HepG2 (cell line): ENCODE results near the gene CD6. TPM values are rescaled to one million over a fixed set of nuclear protein-coding genes. Genes with fewer than 3 reads are reported as not detected.

Source experiments
- EHMT2 ChIP-seq: fragments of 200-600 bp; sonication (generic); IDR thresholded peaks from 2 replicates; pipeline ENCODE4 v1.7.0; 2017; ENCODE audit warnings: antibody characterized with exemption, low read depth, low read length, borderline replicate concordance
- ELF4 ChIP-seq: sonication (generic); formaldehyde crosslinking; IDR thresholded peaks from 2 replicates; pipeline ENCODE4 v1.5.0; 2020; ENCODE audit warnings: missing genetic modification reagents, mild to moderate bottlenecking, moderate library complexity, borderline replicate concordance
- FOXA3 ChIP-seq: IDR thresholded peaks from 2 replicates; pipeline ENCODE4 v1.6.1; 2016; ENCODE audit warnings: missing genetic modification reagents, missing compliant biosample characterization
- GFI1 ChIP-seq: sonication (generic); formaldehyde crosslinking; IDR thresholded peaks from 2 replicates; pipeline ENCODE4 v1.5.0; 2020; ENCODE audit warnings: missing genetic modification reagents, mild to moderate bottlenecking, borderline replicate concordance
- HOXA7 ChIP-seq: sonication (generic); formaldehyde crosslinking; IDR thresholded peaks from 2 replicates; pipeline ENCODE4 v1.8.1; 2022; ENCODE audit warnings: mild to moderate bottlenecking, missing genetic modification reagents, moderate library complexity
- KDM1A ChIP-seq: IDR thresholded peaks from 2 replicates; pipeline ENCODE4 v1.6.1; 2016; ENCODE audit warnings: missing compliant biosample characterization
- NFE2L2 ChIP-seq: fragments of 150-350 bp; IDR thresholded peaks from 2 replicates; pipeline ENCODE4 v1.6.1; 2014; ENCODE audit warnings: low read length
- PAWR ChIP-seq: sonication (generic); formaldehyde crosslinking; IDR thresholded peaks from 2 replicates; pipeline ENCODE4 v1.4.0; 2020; ENCODE audit warnings: missing genetic modification reagents, mild to moderate bottlenecking, borderline replicate concordance
- PAX8 ChIP-seq: sonication (generic); formaldehyde crosslinking; IDR thresholded peaks from 2 replicates; pipeline ENCODE4 v1.8.0; 2022; ENCODE audit warnings: mild to moderate bottlenecking, missing genetic modification reagents, borderline replicate concordance
- ZBTB20 ChIP-seq: sonication (generic); formaldehyde crosslinking; IDR thresholded peaks from 2 replicates; pipeline ENCODE4 v1.8.1; 2023; ENCODE audit warnings: missing genetic modification reagents, low read depth, mild to moderate bottlenecking, borderline replicate concordance
- ZC3H13 ChIP-seq: sonication (generic); formaldehyde crosslinking; IDR thresholded peaks from 2 replicates; pipeline ENCODE4 v1.8.1; 2023; ENCODE audit warnings: mild to moderate bottlenecking, missing genetic modification reagents, moderate library complexity
- ZFP41 ChIP-seq: sonication (generic); formaldehyde crosslinking; IDR thresholded peaks from 2 replicates; pipeline ENCODE4 v1.4.0; 2020; ENCODE audit warnings: mild to moderate bottlenecking, missing genetic modification reagents, borderline replicate concordance
- ZNF557 ChIP-seq: sonication (generic); formaldehyde crosslinking; IDR thresholded peaks from 2 replicates; pipeline ENCODE4 v1.4.0; 2020; ENCODE audit warnings: missing genetic modification reagents
- ZNF569 ChIP-seq: sonication (generic); formaldehyde crosslinking; IDR thresholded peaks from 2 replicates; pipeline ENCODE4 v1.5.0; 2020; ENCODE audit warnings: mild to moderate bottlenecking, missing genetic modification reagents, moderate library complexity, borderline replicate concordance
- ZNF841 ChIP-seq: sonication (generic); formaldehyde crosslinking; IDR thresholded peaks from 2 replicates; pipeline ENCODE4 v1.8.1; 2023; ENCODE audit warnings: missing genetic modification reagents, borderline replicate concordance
- polyA plus RNA-seq, 8 experiments: library from polyadenylated mRNA; depleted of rRNA in 3 of 8; stranded (reverse) in 7 of 8; unstranded in 1 of 8; fragments of >200 nt; fragmentation: Illumina TruSeq in 4 of 8; extraction: Trizol in 4 of 8; gene quantifications; 2 replicates each; pipeline versions ENCODE4 v1.2.1 to v1.2.3, GENCODE V29; 2011 to 2016; ENCODE audit warnings: low read depth in 4 of 8, missing spikeins in 1 of 8, mixed read lengths in 1 of 8; ENCODE audit not compliant: insufficient read depth in 1 of 8
- total RNA-seq, 5 experiments: library from RNA; depleted of rRNA; stranded (reverse); fragments of >200 nt; fragmentation: Illumina TruSeq; extraction: Trizol; gene quantifications; 2 replicates each; pipeline ENCODE4 v1.2.3, GENCODE V29; 2016; ENCODE audit warnings: low read depth in 1 of 5
- TF ChIP-seq, protein P1 (sequence below): sonication (generic); formaldehyde crosslinking; IDR thresholded peaks from 2 replicates; pipeline ENCODE4 v1.8.0; 2022; ENCODE audit warnings: mild to moderate bottlenecking, missing genetic modification reagents, moderate library complexity
- TF ChIP-seq, protein P2 (sequence below): sonication (generic); formaldehyde crosslinking; conservative IDR thresholded peaks from 2 replicates; pipeline ENCODE4 v1.4.0; 2020; ENCODE audit warnings: missing genetic modification reagents
- TF ChIP-seq, protein P3 (sequence below): sonication (generic); formaldehyde crosslinking; IDR thresholded peaks from 2 replicates; pipeline ENCODE4 v1.4.0; 2020; ENCODE audit warnings: missing genetic modification reagents, borderline replicate concordance
- TF ChIP-seq, protein P4 (sequence below): IDR thresholded peaks from 2 replicates; pipeline ENCODE4 v1.6.1; 2018; ENCODE audit warnings: missing genetic modification reagents, mild to moderate bottlenecking, missing compliant biosample characterization
- TF ChIP-seq, protein P5 (sequence below): sonication (generic); formaldehyde crosslinking; IDR thresholded peaks from 2 replicates; pipeline ENCODE4 v1.8.0; 2022; ENCODE audit warnings: missing genetic modification reagents, mild to moderate bottlenecking, borderline replicate concordance

CD6 gene
- total and polyA plus RNA-seq, 2 of the 13 experiments (the other 11 are each of a cell fraction or from before 2014, with no cell fraction given), result not detected

DNA sequence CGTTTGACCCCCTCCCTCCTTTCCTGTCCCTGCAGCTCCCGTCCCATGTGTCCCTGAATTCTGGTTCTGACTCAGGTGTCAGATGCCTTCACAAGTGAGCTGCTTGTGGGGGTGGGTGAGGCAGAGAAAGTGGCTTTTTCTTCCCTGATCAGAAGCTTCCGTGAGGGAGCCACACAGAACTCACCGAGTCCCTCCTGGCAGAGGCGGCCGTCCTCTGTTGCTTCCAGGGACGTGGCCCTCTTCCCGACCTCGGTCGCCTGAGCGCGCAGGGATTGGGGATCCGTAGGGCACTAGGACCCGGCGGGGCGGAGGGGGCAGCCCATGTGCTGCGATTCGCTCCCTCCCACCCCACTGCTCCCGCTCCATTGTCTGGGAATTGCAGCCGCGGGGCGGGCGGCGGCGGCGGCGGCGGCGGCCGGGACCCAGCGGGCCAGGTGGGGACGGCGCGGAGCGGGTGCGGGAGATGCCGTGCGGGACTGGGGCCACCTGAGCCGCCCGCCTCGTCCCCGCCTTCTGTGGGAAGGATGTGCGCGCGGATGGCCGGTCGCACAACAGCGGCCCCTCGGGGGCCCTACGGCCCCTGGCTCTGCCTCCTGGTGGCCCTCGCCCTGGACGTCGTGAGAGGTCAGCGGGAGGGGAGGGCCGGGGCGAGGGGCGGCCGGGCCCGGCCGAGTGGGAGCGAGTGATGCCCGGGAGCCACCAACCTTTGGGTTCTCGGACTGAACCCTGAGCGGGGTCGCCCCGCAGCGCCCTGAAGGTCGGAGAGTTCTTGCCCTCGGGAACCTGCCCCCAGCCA is 47.2 kb upstream of the CD6 start, which contains the start of gene TMEM132A (continued):
- TF ChIP-seq PAWR (CRISPR knock-in tag) (no peak), GFI1 (CRISPR knock-in tag) (no peak), NFE2L2 (no peak), ZBTB20 (CRISPR knock-in tag) (no peak), EHMT2 (no peak), ELF4 (CRISPR knock-in tag) (no peak), ZNF557 (CRISPR knock-in tag) (0 out of 2 replicates have a peak, but pooled peaks have one; percentile 22), ZNF569 (no peak), ZNF841 (CRISPR knock-in tag) (no peak), HOXA7 (CRISPR knock-in tag) (no peak), ZFP41 (no peak), PAX8 (no peak), ZC3H13 (CRISPR knock-in tag) (no peak), KDM1A (CRISPR knock-in tag) (peak; percentile 65; the same call in 1 of the 2 replicates), FOXA3 (CRISPR knock-in tag) (0 out of 2 replicates have a peak, but pooled peaks have one; percentile 14)
- TF ChIP-seq, protein P1, sequence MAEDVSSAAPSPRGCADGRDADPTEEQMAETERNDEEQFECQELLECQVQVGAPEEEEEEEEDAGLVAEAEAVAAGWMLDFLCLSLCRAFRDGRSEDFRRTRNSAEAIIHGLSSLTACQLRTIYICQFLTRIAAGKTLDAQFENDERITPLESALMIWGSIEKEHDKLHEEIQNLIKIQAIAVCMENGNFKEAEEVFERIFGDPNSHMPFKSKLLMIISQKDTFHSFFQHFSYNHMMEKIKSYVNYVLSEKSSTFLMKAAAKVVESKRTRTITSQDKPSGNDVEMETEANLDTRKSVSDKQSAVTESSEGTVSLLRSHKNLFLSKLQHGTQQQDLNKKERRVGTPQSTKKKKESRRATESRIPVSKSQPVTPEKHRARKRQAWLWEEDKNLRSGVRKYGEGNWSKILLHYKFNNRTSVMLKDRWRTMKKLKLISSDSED (CRISPR knock-in tag), result no peak
- TF ChIP-seq, protein P2, sequence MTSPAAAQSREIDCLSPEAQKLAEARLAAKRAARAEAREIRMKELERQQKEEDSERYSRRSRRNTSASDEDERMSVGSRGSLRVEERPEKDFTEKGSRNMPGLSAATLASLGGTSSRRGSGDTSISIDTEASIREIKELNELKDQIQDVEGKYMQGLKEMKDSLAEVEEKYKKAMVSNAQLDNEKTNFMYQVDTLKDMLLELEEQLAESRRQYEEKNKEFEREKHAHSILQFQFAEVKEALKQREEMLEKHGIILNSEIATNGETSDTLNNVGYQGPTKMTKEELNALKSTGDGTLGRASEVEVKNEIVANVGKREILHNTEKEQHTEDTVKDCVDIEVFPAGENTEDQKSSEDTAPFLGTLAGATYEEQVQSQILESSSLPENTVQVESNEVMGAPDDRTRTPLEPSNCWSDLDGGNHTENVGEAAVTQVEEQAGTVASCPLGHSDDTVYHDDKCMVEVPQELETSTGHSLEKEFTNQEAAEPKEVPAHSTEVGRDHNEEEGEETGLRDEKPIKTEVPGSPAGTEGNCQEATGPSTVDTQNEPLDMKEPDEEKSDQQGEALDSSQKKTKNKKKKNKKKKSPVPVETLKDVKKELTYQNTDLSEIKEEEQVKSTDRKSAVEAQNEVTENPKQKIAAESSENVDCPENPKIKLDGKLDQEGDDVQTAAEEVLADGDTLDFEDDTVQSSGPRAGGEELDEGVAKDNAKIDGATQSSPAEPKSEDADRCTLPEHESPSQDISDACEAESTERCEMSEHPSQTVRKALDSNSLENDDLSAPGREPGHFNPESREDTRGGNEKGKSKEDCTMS, result no peak
- TF ChIP-seq, protein P3, sequence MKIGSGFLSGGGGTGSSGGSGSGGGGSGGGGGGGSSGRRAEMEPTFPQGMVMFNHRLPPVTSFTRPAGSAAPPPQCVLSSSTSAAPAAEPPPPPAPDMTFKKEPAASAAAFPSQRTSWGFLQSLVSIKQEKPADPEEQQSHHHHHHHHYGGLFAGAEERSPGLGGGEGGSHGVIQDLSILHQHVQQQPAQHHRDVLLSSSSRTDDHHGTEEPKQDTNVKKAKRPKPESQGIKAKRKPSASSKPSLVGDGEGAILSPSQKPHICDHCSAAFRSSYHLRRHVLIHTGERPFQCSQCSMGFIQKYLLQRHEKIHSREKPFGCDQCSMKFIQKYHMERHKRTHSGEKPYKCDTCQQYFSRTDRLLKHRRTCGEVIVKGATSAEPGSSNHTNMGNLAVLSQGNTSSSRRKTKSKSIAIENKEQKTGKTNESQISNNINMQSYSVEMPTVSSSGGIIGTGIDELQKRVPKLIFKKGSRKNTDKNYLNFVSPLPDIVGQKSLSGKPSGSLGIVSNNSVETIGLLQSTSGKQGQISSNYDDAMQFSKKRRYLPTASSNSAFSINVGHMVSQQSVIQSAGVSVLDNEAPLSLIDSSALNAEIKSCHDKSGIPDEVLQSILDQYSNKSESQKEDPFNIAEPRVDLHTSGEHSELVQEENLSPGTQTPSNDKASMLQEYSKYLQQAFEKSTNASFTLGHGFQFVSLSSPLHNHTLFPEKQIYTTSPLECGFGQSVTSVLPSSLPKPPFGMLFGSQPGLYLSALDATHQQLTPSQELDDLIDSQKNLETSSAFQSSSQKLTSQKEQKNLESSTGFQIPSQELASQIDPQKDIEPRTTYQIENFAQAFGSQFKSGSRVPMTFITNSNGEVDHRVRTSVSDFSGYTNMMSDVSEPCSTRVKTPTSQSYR (CRISPR knock-in tag), result peak; percentile 33; the same call in 1 of the 2 replicates
- TF ChIP-seq, protein P4, sequence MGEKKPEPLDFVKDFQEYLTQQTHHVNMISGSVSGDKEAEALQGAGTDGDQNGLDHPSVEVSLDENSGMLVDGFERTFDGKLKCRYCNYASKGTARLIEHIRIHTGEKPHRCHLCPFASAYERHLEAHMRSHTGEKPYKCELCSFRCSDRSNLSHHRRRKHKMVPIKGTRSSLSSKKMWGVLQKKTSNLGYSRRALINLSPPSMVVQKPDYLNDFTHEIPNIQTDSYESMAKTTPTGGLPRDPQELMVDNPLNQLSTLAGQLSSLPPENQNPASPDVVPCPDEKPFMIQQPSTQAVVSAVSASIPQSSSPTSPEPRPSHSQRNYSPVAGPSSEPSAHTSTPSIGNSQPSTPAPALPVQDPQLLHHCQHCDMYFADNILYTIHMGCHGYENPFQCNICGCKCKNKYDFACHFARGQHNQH, result no peak
- TF ChIP-seq, protein P5, sequence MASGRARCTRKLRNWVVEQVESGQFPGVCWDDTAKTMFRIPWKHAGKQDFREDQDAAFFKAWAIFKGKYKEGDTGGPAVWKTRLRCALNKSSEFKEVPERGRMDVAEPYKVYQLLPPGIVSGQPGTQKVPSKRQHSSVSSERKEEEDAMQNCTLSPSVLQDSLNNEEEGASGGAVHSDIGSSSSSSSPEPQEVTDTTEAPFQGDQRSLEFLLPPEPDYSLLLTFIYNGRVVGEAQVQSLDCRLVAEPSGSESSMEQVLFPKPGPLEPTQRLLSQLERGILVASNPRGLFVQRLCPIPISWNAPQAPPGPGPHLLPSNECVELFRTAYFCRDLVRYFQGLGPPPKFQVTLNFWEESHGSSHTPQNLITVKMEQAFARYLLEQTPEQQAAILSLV, result no peak
